ENCODE data around the gene MOB3B.
A peak's percentile ranks its signal among the peaks of the same experiment; 100 is the strongest.
"Not testable (repeated sequence)": the region's sequence is repeated elsewhere in the genome, so short reads cannot be mapped to it uniquely, and the experiment has no call there.

Gene MOB3B

DNA sequence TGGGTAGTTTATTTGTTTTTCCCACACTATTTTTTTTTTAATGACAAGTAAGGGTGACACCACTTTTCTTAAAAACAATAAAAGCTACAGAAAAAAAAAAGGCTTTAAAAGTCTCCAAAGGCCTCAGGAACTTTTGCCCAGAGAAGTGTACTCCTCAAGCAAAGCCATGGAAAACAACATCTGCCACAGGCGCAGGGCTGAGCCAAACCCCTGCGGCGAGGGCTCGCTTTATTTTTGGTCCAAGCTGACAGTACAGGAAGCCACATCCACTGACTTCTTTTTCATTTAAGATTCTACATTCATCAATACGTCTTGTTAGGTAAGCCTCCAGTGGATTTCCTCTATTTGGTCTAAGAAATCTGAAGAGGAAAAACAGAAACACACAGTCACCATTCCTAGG, 57.4 kb downstream of the MOB3B start:
- no peak for DNase-seq

DNA sequence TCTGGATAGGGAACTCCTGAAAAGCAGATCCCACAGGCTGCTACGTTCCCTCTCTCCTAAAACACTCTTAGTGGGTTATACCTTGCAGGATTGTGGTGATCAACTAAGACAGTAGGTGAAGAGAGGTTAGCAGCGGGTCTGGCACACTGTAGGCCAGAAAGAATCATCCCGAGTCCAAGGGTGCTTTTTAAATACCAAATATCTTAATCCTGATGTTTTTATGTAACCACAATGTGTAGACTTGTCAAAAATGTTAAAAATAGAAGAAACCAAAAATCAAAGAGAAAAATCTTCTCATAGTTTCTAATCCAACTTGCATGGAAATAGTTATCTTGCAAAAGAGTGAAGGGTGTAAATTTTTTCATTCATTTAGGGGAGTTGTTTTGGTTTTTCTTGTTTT, 57.8 kb downstream of the MOB3B start:
- DNase-seq = no peak

DNA sequence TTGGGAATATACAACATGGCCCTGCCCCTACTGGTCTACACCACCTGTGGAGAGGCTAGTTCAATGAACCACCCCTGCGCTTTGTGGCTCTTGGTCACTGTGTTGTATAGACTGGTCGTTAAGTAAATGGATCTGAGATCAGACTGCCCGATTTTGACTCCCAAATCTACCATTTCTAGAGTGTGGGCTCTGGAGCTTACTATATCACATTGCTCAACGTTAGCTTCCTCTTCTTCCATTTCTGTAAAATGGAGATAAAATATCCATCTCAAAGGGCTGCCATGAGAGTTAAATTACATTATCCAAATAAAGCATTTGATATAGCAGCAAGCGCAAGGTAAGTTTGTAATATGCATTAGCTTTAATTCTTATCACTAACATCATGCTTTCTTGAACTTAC, 58.2 kb downstream of the MOB3B start:
- DNase-seq = no peak

DNA sequence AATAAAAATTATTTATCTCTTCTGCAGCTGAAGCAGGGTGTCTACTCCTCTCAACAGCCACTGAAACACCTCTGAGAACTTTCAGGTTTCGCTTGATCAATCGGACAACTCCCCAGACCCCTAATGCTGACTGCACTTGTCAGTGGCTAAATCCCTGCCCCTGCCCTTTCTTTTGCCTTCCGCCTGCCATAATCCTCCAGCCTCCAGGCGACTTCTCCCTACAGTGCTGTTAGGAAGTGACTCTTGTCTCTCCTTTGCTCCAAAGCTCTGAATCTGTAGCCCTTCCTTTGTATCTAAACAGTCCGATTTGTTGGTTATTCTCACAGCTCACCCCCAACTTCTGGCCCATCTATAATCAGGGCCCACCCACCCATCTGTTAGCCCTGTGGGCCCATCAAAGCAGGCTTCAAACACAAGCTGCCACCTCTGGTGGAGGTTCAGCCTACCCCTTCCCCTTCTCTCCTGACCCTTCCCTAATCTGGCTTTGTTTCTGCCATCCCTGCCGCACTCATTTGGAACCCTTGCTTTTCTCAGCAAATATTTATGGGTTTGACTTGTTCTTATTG, 59.2 kb downstream of the MOB3B start:
- no peak for DNase-seq

DNA sequence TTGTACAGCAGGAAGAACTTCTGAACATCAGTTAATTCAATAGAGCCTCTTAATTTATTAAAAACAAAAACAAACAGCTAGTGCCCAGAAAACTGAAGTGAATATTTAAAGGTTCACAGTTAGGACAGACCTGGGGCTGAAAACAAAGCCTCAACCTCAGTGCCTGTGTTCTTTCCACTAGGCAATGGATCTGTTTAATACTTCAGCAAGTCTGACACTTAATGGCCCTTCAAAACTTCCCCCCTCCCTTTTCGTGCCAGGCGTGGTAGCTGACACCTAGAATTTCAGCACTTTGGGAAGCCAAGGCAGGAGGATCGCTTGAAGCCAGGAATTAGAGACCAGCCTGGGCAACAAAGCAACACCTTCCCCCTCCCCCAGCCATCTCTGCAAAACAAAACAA, 60.1 kb downstream of the MOB3B start:
- no peak for DNase-seq

- peak; percentile 29 for DNase-seq
These were observed 61.0 kb downstream of the MOB3B start for GRCh38 chr9:27468462-27469110.

DNA sequence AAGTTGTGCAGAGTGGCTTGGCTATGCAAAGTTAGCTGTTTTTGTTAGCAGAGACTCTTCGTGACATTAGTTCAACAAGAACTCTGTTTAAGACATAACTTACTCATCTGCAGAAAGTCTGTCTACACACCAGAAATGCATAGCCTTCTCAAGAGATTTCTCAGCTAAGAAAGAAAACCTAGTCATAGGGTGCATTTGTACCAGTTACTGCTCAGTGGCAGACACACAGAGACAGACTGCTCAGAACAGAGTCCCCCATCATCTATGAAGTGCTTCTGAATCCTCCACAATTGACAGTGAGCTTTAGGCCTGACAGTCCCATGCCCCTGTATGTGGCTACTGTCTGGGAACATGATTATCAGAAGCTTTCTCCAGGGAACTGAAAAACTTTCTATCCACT, 61.6 kb downstream of the MOB3B start:
- no peak for DNase-seq

- no peak for DNase-seq
These were observed 62.1 kb downstream of the MOB3B start for GRCh38 chr9:27467486-27467885.

GRCh38 chr9:27466516-27466915, 63.1 kb downstream of the MOB3B start:
- not testable (repeated sequence) for DNase-seq

GRCh38 chr9:27464950-27465349, 64.7 kb downstream of the MOB3B start:
- not testable (repeated sequence) for DNase-seq

DNA sequence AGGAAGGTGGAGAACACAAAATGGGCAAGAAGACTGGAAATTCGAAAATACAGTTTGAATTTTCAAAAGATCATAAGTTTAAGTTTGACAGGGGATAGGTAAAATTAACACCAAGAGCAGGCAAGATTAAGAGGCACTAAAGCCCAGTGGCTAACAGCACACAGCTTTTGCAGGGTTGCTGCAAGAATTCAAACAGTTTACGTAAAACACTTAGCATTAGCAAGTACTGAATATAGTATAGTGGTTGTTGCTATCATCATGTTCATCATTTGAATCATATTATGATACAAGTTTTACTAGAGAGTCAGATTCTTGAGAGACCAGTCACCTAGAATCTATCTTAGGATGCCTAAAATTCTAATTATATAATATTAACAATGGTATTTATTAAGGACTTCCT, 66.8 kb downstream of the MOB3B start:
- DNase-seq = no peak

DNA sequence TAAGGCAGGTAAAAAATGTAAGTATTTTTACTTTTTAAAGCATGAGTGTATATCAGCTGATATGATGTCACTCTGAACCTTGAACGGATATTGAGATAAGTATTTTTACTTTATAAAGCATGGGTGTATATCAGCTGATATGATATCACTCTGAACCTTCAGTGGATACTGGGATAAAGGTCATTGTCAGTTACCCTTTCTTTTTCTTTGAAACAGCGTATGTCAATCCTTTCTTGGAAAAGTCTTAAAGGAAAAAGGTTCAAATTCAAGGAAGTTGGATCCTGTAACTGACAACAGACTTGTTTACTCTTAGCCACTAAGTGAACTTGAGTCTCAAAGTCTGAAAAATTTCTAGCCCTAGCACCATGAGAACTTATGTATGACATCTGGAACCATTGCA, 67.2 kb downstream of the MOB3B start:
- no peak for DNase-seq

DNA sequence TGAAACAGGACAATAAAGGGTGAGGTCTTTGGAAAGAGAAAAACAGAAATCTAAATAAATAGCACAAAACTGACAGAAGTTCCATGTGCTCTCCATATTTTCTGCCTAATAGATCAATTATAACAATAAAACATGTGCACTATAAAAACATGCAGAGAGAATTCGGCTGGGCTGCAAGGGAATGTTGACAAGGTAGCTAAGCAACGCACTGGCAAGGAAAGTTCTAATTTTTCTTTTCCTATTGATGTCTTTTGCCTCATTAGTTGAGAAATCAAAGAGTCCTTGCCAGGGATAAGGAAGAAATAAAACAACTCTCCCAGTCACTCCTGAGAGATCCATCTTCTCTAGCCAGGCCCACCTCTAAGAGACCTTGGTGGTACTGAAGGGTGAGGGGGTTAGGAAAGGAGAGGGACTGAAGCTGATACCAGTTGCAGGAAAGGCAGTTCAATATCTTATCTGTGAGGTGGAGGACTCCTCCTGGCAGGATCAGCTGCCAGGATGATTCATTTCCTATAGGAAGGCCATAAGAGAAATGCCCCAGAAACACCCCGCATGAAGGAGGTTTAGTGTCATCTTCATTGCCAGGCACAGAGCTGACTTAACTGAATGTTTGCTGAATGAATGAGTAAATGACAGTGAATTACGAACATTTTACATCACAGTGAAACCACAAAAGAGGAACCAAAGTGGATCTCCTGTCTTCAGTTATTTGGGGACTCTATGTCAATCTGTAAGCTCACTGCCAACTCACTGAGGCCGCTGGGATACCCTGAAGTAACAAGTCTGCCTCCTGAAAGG, 69.2 kb downstream of the MOB3B start:
- DNase-seq = no peak

GRCh38 chr9:27457445-27457844, 72.2 kb downstream of the MOB3B start:
- DNase-seq = no peak

GRCh38 chr9:27453860-27454553, 75.6 kb downstream of the MOB3B start:
- DNase-seq = no peak

DNA sequence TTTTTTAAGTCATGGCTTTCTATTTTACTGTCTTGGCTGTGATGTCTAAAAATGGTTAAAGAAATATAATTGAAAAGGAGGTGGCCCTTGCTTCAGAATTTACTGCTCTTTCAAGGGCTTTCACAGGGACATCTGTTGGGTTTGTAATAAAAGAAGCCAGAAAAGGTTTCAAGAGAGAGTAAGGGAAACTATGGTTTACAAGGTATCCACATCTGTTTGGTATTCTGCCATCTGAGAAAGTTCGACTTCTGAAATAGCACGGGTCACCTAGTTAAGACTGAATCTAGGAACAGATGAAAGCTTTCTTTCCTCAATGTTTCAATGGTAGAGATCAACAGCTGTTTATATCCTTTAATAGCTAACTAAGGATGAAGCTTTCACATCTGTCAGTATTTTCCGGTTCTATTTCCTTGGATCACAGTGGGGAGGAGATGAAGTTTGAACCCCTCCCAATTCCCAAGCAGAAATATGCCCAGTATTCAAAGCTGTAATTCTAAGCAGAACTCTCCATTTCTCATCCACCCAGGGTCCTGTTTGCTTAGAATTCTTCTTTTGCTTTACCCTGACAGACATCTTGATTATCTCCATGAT, 78.3 kb downstream of the MOB3B start:
- no peak for DNase-seq

DNA sequence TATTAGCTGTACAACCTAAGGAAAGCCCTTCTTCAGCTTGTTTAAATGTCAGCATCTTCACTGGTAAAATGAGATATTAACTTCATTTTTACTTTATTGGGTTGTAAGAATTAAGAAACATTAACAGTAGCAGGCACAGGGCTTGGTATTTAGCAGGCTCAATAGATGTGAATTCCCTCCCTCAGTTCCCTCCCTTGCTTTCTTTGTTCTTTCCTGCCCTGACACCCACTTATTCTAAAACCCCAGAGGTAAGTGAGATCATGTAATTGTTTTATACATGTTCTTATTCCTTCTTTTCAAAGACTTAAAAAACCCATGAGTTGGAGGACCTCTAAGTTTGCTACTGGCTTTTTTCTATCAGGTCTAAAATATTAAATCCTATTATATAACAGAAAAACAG, 78.9 kb downstream of the MOB3B start:
- DNase-seq = no peak

GRCh38 chr9:27448356-27448755, 81.3 kb downstream of the MOB3B start:
- DNase-seq = not testable (repeated sequence)

DNA sequence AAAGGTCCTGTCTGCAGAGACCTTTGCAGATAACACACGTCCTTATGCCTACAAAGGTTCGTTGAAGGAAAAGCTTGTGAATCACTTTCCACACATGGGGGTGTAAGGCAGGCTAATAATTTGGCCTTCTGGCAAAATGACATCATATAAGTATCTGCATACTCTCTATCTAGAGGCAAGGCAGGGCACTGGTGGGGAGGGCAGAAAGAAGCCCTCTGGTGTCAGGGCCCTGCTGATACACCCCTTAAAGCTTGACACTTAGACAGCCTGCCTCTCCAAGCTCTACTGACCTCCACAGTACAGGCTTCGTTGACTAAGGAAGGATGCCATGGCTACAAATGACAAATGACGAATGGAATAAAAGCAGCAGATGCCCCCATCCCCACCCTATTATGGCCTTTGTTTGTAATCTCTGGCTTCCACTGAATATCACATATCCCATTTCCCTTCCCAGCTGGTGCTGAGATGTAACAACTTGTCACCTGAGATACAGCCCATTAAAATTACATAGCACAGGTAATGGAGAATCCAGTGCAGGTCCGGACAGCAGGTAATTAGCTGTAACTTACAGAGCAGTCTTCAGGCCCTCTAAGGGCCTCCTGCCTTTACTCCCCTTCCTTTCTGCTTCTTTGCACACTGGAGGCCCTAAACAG, 82.5 kb downstream of the MOB3B start:
- DNase-seq = no peak

DNA sequence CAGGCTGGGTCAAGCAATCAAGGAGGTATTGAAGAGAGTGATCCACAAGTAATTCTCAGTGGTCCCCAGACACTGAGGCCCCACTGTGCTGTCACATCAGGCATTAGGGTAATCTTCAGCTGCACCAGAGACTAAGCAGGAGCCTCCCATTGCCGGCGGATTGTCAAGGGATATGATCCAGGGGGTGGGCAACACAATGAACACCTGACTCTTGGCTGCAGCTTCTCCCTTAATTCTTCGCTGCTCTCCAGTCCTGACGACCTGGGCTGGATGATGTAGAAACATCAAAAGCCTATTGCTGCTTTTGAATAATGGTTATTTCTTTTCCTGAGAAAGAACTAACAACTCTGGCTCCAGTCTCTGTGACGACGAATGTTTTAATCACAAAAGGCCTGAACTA, 83.9 kb downstream of the MOB3B start:
- DNase-seq = no peak

- DNase-seq = no peak
These were observed 84.5 kb downstream of the MOB3B start for GRCh38 chr9:27445057-27445595.

- no peak for DNase-seq
These were observed 87.2 kb downstream of the MOB3B start for GRCh38 chr9:27442464-27442863.

- DNase-seq = no peak
These were observed 87.9 kb downstream of the MOB3B start for GRCh38 chr9:27441741-27442070.
